Endothelial cell of umbilical vein (primary cell): ENCODE data around the gene DIDO1.

Source experiments
- CTCF ChIP-seq, 2 donors: IDR thresholded peaks; 1 replicate in 1 of 2; 2 replicates in 1 of 2; pipeline ENCODE4 v1.5.1; 2011; ENCODE audit warnings: low read length in 2 of 2, mild to moderate bottlenecking in 2 of 2, moderate library complexity in 2 of 2, control low read depth in 1 of 2, inconsistent platforms in 1 of 2, low read depth in 1 of 2; ENCODE audit not compliant: insufficient read depth in 1 of 2; ENCODE audit errors: extremely low read depth in 1 of 2
- EZH2 ChIP-seq: IDR thresholded peaks from 2 replicates; pipeline ENCODE4 v1.6.1; 2012; ENCODE audit warnings: borderline replicate concordance, low read depth, mild to moderate bottlenecking, moderate library complexity, low read length, inconsistent platforms; ENCODE audit not compliant: severe bottlenecking
- FOS ChIP-seq: IDR thresholded peaks from 2 replicates; pipeline ENCODE4 v1.6.1; 2011; ENCODE audit warnings: mild to moderate bottlenecking, low read length, moderate library complexity, borderline replicate concordance; ENCODE audit not compliant: insufficient read depth
- GATA2 ChIP-seq: IDR thresholded peaks from 2 replicates; pipeline ENCODE4 v1.7.0; 2011; ENCODE audit warnings: low read depth, mild to moderate bottlenecking, moderate library complexity, mixed read lengths, low read length; ENCODE audit not compliant: insufficient read length, insufficient read depth
- JUN ChIP-seq: IDR thresholded peaks from 2 replicates; pipeline ENCODE4 v1.6.1; 2011; ENCODE audit warnings: borderline replicate concordance, low read depth; ENCODE audit not compliant: insufficient read length, insufficient read depth
- MAX ChIP-seq: IDR thresholded peaks from 2 replicates; pipeline ENCODE4 v1.6.1; 2011; ENCODE audit not compliant: insufficient read depth, insufficient read length
- MYC ChIP-seq: IDR thresholded peaks from one replicate; pipeline ENCODE4 v1.6.1; 2011; ENCODE audit warnings: mild to moderate bottlenecking, low read depth, low read length
- POLR2A ChIP-seq: IDR thresholded peaks from 2 replicates; pipeline ENCODE4 v1.6.1; 2012; ENCODE audit warnings: low read depth, mild to moderate bottlenecking, control low read depth, low read length
- POLR2AphosphoS5 ChIP-seq: IDR thresholded peaks from 2 replicates; pipeline ENCODE4 v1.6.1; 2012; ENCODE audit warnings: low read depth, mild to moderate bottlenecking, control low read depth, low read length, moderate library complexity; ENCODE audit not compliant: insufficient read depth

GRCh38 chr20:62913043-62913630 is 13.2 kb downstream of the DIDO1 start:
- no peak for TF ChIP-seq CTCF (IDR thresholded peaks at IDR 0.05; ENCODE audit: extremely low read depth in 1 of 2, insufficient read depth in 1 of 2, low read depth in 1 of 2, low read length in 2 of 2)
- TF ChIP-seq POLR2AphosphoS5: no peak
- TF ChIP-seq EZH2: no peak
- TF ChIP-seq POLR2A: no peak
- no peak for TF ChIP-seq MAX
- no peak for TF ChIP-seq FOS
- no peak for TF ChIP-seq JUN
- TF ChIP-seq MYC: no peak
- TF ChIP-seq GATA2: no peak
